Mammary epithelial cell (primary cell): ENCODE measurements around the gene SEC14L3.

Source experiments
- EZH2 ChIP-seq: IDR thresholded peaks from 2 replicates; pipeline ENCODE4 v1.6.1; 2012; ENCODE audit warnings: low read length, inconsistent platforms, borderline replicate concordance
- TF ChIP-seq, protein P1 (sequence below), 2 donors: IDR thresholded peaks in 1 of 2; conservative IDR thresholded peaks in 1 of 2; 2 replicates each; pipeline ENCODE4 v1.5.1; 2011 to 2012; ENCODE audit warnings: inconsistent platforms in 2 of 2, low read length in 2 of 2, mild to moderate bottlenecking in 2 of 2, control low read depth in 1 of 2, low read depth in 1 of 2; ENCODE audit not compliant: insufficient read depth in 1 of 2; ENCODE audit errors: extremely low read depth in 1 of 2

GRCh38 chr22:30423959-30424533, 47.8 kb downstream of the SEC14L3 start:
- TF ChIP-seq, protein P1, sequence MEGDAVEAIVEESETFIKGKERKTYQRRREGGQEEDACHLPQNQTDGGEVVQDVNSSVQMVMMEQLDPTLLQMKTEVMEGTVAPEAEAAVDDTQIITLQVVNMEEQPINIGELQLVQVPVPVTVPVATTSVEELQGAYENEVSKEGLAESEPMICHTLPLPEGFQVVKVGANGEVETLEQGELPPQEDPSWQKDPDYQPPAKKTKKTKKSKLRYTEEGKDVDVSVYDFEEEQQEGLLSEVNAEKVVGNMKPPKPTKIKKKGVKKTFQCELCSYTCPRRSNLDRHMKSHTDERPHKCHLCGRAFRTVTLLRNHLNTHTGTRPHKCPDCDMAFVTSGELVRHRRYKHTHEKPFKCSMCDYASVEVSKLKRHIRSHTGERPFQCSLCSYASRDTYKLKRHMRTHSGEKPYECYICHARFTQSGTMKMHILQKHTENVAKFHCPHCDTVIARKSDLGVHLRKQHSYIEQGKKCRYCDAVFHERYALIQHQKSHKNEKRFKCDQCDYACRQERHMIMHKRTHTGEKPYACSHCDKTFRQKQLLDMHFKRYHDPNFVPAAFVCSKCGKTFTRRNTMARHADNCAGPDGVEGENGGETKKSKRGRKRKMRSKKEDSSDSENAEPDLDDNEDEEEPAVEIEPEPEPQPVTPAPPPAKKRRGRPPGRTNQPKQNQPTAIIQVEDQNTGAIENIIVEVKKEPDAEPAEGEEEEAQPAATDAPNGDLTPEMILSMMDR (conservative IDR thresholded peaks at IDR 0.05 in 1 of 2, IDR thresholded peaks at IDR 0.05 in 1 of 2; ENCODE audit: extremely low read depth in 1 of 2, insufficient read depth in 1 of 2, low read depth in 1 of 2, low read length in 2 of 2) = no peak
- TF ChIP-seq EZH2 = no peak
